Duodenal mucosa (tissue), 2 donors: Measurements from ENCODE around the gene MTX2.
"Not testable (repeated sequence)": the region's sequence is repeated elsewhere in the genome, so short reads cannot be mapped to it uniquely, and the experiment has no call there.

Experiments used
- H3K27ac ChIP-seq: one replicate; pipeline ENCODE4 v1.7.0; 2013; ENCODE audit warnings: low read depth, low read length
- H3K27me3 ChIP-seq, 2 donors: one replicate each; pipeline ENCODE4 v1.7.0; 2013; ENCODE audit warnings: low read length in 2 of 2, control low read depth in 1 of 2; ENCODE audit not compliant: insufficient read depth in 2 of 2, control insufficient read depth in 1 of 2
- H3K36me3 ChIP-seq, 2 donors: one replicate each; pipeline ENCODE4 v1.7.0; 2013; ENCODE audit warnings: low read length in 2 of 2, control low read depth in 1 of 2; ENCODE audit not compliant: insufficient read depth in 2 of 2, control insufficient read depth in 1 of 2
- H3K4me1 ChIP-seq, 2 donors: one replicate each; pipeline ENCODE4 v1.7.0; 2013; ENCODE audit warnings: low read length in 2 of 2, control low read depth in 1 of 2; ENCODE audit not compliant: insufficient read depth in 2 of 2, control insufficient read depth in 1 of 2
- H3K4me3 ChIP-seq, 2 donors: one replicate each; pipeline ENCODE4 v1.7.0; 2013; ENCODE audit warnings: low read length in 2 of 2, low read depth in 1 of 2
- H3K9ac ChIP-seq, 2 donors: one replicate each; pipeline ENCODE4 v1.7.0; 2013; ENCODE audit warnings: low read length in 2 of 2, low read depth in 1 of 2
- H3K9me3 ChIP-seq, 2 donors: one replicate each; pipeline ENCODE4 v1.7.0; 2013; ENCODE audit warnings: low read length in 2 of 2, control low read depth in 1 of 2; ENCODE audit not compliant: control insufficient read depth in 1 of 2

MTX2 gene

DNA sequence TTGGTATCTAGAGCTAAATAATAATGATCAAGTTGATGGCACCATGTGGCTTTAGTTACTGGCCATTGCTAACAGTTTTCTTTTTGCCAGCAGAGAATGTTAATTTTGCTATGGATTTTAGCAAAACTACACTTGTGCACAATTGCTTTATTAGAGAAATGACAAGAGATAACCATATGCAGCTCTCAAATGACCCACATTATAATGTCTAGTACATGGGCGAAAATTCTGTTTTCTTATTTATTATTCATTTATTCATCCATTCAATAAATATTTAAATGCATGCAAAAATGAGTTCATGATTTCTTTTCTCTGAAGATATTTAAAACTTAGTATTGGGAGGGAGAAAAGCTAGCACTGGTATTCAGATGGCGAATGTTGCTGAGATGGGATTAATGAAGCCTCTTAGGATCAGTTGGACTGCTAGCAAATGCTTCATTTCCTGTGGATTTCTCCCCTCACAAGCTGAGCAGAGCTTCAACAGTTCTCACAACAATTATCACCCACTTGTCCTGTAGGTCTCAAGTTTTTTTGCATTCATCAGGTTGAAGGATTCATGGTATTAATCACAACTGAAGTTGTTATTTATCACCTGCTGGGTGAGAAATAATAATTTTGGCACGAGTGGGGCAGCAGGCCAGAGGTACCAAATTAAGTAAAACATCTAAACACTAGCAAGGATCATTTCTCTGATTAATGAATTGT lies 95.2 kb downstream of the MTX2 start:
- no peak overlapping the region for H3K9ac ChIP-seq
- H3K36me3 ChIP-seq = no peaks in the 10 kb centered on the region
- no peaks in the 10 kb centered on the region for H3K9me3 ChIP-seq
- no peaks in the 10 kb centered on the region for H3K27me3 ChIP-seq
- H3K4me3 ChIP-seq = no peak overlapping the region
- no peak overlapping the region for H3K27ac ChIP-seq
- H3K4me1 ChIP-seq = no peaks in the 10 kb centered on the region

DNA sequence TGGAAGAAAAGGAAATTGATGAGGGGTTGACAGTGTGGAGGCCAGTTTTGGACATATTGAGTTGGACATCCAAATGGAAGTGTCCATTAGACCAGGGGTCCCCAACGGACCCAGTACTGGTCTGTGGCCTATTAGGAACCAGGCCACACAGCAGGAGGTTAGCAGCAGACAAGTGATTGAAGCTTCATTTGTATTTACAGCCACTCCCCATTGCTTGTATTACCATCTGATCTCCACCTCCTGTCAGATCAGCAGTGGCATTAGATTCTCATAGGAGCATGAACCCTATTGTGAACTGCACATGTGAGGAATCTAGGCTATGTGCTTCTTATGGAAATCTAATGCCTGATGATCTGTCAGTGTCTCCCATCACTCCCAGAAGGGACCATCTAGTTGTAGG lies 99.1 kb downstream of the MTX2 start:
- H3K4me3 ChIP-seq = no peak overlapping the region
- no peaks in the 10 kb centered on the region for H3K9me3 ChIP-seq
- no peak overlapping the region for H3K9ac ChIP-seq
- no peaks in the 10 kb centered on the region for H3K36me3 ChIP-seq
- H3K27me3 ChIP-seq = peaks cover 0 to 6% of the 10 kb centered on the region in 2 donors
- H3K4me1 ChIP-seq = no peaks in the 10 kb centered on the region
- no peak overlapping the region for H3K27ac ChIP-seq

- no peaks in the 10 kb centered on the region for H3K9me3 ChIP-seq
- no peak overlapping the region for H3K9ac ChIP-seq
- H3K27me3 ChIP-seq = peaks cover 0 to 6% of the 10 kb centered on the region in 2 donors
- no peak overlapping the region for H3K27ac ChIP-seq
- H3K4me3 ChIP-seq = no peak overlapping the region
- no peaks in the 10 kb centered on the region for H3K36me3 ChIP-seq
- no peaks in the 10 kb centered on the region for H3K4me1 ChIP-seq
Measured at GRCh38 chr2:176370467-176371171, 101.4 kb downstream of the MTX2 start.

DNA sequence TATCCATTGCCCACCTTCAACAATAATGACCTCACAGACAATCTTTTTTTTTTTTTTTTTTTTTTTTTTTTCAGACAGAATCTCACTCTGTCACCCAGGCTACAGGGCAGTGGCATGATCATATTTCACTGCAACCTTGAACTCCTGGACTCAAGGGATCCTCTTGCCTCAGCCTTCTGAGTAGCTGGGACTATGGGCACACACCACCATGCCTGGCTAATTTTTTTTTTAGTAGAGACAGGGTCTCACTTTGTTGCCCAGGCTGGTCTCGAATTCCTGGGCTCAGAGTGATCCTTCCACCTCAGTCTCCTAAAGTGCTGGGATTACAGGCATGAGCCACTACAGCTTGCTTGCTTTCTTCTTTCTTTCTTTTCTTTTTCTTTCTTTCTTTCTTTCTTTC lies 103.9 kb downstream of the MTX2 start:
- not testable (repeated sequence) for H3K27me3 ChIP-seq, H3K9me3 ChIP-seq, H3K4me1 ChIP-seq, H3K36me3 ChIP-seq, H3K9ac ChIP-seq, H3K4me3 ChIP-seq, H3K27ac ChIP-seq

DNA sequence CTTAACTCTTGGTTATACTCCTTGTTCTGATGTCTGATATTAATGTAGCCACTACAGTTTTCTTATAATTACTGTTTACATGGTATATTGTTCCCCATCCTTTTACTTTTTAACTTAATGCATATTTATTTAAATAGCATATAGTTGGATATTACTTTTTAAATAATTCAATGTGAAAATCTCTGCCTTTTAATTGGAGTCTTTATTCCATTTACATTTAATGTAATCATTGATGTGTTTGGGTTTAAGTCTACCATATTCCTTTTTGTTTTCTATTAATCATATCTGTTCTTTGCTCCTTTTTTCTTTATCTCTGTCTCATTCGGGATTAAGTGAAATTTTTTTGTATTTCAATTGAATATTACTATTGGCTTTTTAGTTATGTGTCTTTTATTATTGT lies 109.1 kb downstream of the MTX2 start:
- no peak overlapping the region for H3K27ac ChIP-seq
- H3K36me3 ChIP-seq = no peaks in the 10 kb centered on the region
- H3K27me3 ChIP-seq = no peaks in the 10 kb centered on the region
- no peaks in the 10 kb centered on the region for H3K9me3 ChIP-seq
- no peak overlapping the region for H3K9ac ChIP-seq
- H3K4me3 ChIP-seq = no peak overlapping the region
- no peaks in the 10 kb centered on the region for H3K4me1 ChIP-seq

DNA sequence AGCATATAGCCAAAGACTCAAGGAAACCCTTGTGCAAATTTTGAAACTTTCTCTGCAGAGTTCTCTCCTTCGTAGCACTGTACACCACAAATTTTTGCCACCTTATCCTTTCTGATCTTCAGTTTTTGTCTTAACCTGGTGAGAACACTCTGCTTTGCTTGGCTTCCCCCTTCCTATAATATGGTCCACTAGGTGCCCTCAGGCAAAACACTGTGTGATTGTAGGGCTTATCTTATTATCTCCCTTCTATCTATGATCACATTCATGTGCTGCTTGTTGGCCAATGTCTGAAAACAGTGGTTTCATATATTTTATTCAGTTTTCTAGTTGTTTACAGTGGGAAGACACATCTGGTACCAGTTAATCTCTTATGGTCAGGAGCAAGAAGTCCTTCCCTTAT lies 111.1 kb downstream of the MTX2 start:
- Histone ChIP-seq H3K27ac (no peak overlapping the region), H3K27me3 (no peaks in the 10 kb centered on the region), H3K9me3 (no peaks in the 10 kb centered on the region), H3K4me1 (no peaks in the 10 kb centered on the region), H3K9ac (no peak overlapping the region), H3K4me3 (no peak overlapping the region), H3K36me3 (no peaks in the 10 kb centered on the region)

DNA sequence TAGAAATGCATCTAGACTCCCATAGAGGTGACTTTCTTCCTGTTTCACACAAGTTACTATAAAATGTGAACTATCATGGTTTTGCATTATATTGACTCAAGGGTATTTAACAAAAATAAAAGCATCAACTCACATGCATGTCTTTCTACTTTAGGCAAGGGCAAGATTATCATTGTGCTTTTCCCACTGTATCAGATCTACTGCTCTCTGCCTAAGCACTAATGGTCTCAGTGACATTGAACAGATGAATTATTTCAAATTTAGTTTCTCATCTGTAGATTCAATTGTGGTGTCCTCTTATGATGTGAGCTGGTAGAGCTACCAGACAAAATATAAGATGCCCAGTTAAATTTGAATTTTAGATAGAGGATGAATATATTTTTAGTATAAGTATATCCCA lies 113.9 kb downstream of the MTX2 start:
- no peaks in the 10 kb centered on the region for H3K36me3 ChIP-seq
- H3K27me3 ChIP-seq = no peaks in the 10 kb centered on the region
- H3K9ac ChIP-seq = no peak overlapping the region
- no peak overlapping the region for H3K27ac ChIP-seq
- no peaks in the 10 kb centered on the region for H3K4me1 ChIP-seq
- no peaks in the 10 kb centered on the region for H3K9me3 ChIP-seq
- no peak overlapping the region for H3K4me3 ChIP-seq

GRCh38 chr2:176383836-176384442 lies 114.7 kb downstream of the MTX2 start:
- Histone ChIP-seq H3K4me3 (no peak overlapping the region), H3K27ac (no peak overlapping the region), H3K27me3 (no peaks in the 10 kb centered on the region), H3K36me3 (no peaks in the 10 kb centered on the region), H3K9ac (no peak overlapping the region), H3K4me1 (no peaks in the 10 kb centered on the region), H3K9me3 (no peaks in the 10 kb centered on the region)

DNA sequence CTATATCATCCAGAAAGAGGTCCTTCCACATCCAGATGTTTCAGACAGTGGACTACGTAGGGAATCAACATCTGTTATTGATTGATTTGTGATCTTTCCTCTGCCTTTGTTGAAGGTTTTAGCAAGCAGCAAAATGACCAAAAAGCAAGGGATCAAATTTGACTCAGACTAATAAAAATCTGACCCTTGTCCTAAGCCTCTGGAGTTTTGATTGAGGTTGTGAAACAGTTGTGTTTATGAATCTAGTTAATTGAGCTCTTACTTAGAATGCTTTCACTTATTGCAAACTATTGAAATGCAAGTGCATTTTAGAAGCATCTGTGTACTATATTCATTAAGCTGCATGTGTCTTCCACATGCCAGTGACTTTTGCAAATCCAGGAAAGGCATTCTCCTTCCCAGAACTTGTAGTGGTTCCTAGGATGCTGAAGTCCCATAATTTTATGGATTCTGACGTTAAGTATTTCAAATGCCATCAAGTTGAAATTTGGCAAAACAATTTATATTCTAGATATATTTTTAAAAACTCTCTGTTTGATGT lies 116.0 kb downstream of the MTX2 start:
- Histone ChIP-seq H3K36me3 (no peaks in the 10 kb centered on the region), H3K4me3 (no peak overlapping the region), H3K9ac (no peak overlapping the region), H3K4me1 (no peaks in the 10 kb centered on the region), H3K9me3 (no peaks in the 10 kb centered on the region), H3K27me3 (no peaks in the 10 kb centered on the region), H3K27ac (no peak overlapping the region)

- Histone ChIP-seq H3K4me3 (no peak overlapping the region), H3K4me1 (no peaks in the 10 kb centered on the region)
Measured at GRCh38 chr2:176385838-176386237, 116.6 kb downstream of the MTX2 start.

More at GRCh38 chr2:176385838-176386237, 116.6 kb downstream of the MTX2 start:
- H3K27ac ChIP-seq = no peak overlapping the region
- H3K27me3 ChIP-seq = no peaks in the 10 kb centered on the region
- no peak overlapping the region for H3K9ac ChIP-seq
- no peaks in the 10 kb centered on the region for H3K9me3 ChIP-seq
- H3K36me3 ChIP-seq = no peaks in the 10 kb centered on the region
